HG03565 (cell line): Measurements from ENCODE around the gene CFLAR.

Source experiments
- ATAC-seq: cut with Tn5 transposase; IDR thresholded peaks from one replicate; pipeline ENCODE4 v1.9.1; 2021; ENCODE audit warnings: mild to moderate bottlenecking, moderate library complexity; ENCODE audit not compliant: unreplicated experiment

CFLAR gene

GRCh38 chr2:201205515-201205849, 89.5 kb downstream of the CFLAR start:
- ATAC-seq = no peak

- peak; percentile 79 for ATAC-seq
Observed at GRCh38 chr2:201208563-201209252, 92.7 kb downstream of the CFLAR start.

- ATAC-seq = no peak
Observed at GRCh38 chr2:201215963-201216362, 100.0 kb downstream of the CFLAR start.

DNA sequence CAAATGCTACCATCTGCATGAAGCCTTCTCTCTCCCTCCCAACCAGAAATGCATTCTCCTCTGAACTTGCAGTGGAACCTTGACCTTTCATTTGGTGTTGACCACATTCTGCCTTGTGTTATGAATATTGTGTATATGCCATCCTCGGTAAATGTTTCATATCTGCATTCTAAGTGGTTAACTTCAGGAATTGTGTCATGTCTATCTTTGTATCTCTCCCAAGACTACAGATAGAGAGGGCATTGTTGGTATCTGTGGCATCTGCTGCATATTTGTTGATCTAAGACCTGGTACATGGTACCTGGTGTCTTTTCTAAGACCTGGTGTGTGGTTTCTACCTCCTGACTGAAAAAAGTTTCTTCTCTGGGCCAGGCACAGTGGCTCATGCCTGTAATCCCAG, 101.0 kb downstream of the CFLAR start:
- no peak for ATAC-seq

- ATAC-seq = no peak
Observed at GRCh38 chr2:201218780-201219179, 102.8 kb downstream of the CFLAR start.

DNA sequence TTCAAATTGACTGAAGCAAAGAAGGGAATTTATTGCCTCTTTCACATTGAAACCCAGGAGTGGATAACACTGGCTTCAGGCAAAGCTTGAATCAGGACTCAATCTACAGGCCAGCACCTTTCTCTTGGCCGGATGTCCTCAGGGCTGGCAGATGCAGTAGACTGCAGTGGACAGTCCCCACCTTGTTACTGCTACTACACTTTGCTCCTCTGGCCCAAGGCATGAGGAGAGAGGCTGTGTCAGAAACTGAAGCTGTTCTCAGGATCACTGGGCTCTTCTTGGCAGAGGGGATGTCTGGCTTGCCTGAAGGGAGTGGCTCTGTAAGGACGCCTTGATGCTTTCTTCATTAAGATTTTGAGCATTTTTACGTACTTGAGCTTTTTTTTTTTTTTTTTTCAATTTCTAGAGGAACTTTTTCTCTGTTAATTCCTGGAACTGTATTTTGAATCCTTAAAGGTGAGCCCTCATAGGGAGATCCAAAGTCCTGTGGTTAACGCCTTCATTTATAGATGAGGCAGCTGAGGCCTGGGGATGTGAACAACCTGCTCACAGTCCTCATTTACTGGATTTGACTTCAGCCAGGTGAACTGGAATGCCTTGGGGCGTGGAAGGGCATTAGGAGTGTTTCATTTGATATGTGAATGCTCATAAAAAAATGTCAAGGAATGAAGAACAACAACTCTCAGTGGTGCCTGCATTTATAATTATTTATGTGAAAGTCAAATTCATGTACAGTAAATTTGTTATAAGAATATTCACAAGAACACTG, 103.5 kb downstream of the CFLAR start:
- no peak for ATAC-seq

- ATAC-seq = no peak
Observed at GRCh38 chr2:201220102-201220570, 104.2 kb downstream of the CFLAR start.

DNA sequence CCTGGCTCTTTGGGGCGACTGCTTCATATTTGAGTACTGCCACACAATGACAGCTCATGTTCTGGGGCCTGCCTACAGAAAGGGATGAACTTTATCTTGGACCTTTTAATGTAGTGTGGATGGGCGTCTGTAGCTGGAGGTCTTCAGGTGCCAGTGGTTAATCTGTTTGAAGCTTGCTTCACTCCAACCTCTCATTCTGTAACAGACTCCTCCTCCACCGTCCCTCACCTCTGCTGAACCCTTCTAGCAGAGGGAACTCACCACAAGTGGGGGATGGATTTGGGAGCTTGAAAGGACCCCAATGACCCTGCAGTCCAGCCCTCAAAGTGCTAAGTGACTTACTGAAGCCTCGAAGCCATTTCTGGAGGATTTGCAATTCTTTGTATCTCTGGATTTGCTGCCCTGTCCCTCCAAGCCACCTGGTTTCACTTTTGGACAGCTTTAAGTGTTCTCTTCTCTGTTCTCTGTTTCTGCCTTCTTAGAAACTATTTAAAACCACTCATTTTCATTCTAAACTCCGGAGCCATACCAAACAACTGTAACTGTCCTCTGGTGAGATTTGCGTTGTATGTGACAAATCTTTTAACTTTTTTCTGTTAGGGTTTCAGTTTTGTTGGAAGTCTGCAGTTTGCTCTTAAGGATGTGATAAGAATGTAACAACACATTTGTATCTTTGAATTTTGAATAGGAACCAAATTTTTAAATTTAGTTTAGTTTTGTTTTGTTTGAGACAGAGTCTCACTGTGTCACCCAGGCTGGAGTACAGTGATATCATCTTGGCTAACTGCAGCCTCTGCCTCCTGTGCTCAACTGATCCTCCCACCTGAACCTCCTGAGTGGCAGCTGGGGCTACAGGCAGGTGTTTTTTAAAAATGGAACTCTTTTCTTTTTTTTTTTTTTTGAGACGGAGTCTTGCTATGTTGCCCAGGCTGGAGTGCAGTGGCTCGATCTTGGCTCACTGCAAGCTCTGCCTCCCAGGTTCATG, 107.4 kb downstream of the CFLAR start:
- peak; percentile 68 for ATAC-seq
